OCI-LY3 (cell line): ENCODE measurements around the gene EHMT1.

Experiments
- H2AFZ ChIP-seq: fragments of 200-600, 300-600 bp; shearing (Covaris generic); 2 replicates; pipeline ENCODE4 v1.6.0; 2014; ENCODE audit warnings: antibody characterized with exemption, low read depth, low read length
- H3K27ac ChIP-seq: fragments of 200-600, 300-600 bp; sonication (generic); 2 replicates; pipeline ENCODE4 v1.5.1; 2014; ENCODE audit warnings: mild to moderate bottlenecking, low read length, moderate library complexity, mixed read lengths
- H3K27me3 ChIP-seq: fragments of 200-600, 300-600 bp; sonication (generic); 2 replicates; pipeline ENCODE4 v1.6.1; 2014; ENCODE audit warnings: low read depth, low read length, mixed read lengths
- H3K36me3 ChIP-seq: fragments of 200-600, 300-600 bp; sonication (generic); replicated peaks from 2 replicates; pipeline ENCODE3; 2014; ENCODE audit warnings: low read depth, low read length, mixed read lengths
- H3K4me1 ChIP-seq: fragments of 300-600, 200-600 bp; sonication (generic); 2 replicates; pipeline ENCODE4 v1.6.1; 2014; ENCODE audit warnings: low read length, mixed read lengths
- H3K4me2 ChIP-seq: fragments of 200-600, 300-600 bp; sonication (generic); 2 replicates; pipeline ENCODE4 v1.6.1; 2014; ENCODE audit warnings: low read length, mixed read lengths
- H3K4me3 ChIP-seq: fragments of 300-600, 200-600 bp; sonication (generic); 2 replicates; pipeline ENCODE4 v1.5.1; 2014; ENCODE audit warnings: antibody characterized with exemption, mild to moderate bottlenecking, low read length, moderate library complexity
- H3K79me2 ChIP-seq: fragments of 300-600, 200-600 bp; shearing (Covaris generic); 2 replicates; pipeline ENCODE4 v1.6.1; 2014; ENCODE audit warnings: mild to moderate bottlenecking, low read length, mixed read lengths
- H3K9ac ChIP-seq: fragments of 300-600, 200-600 bp; shearing (Covaris generic); 2 replicates; pipeline ENCODE4 v1.6.0; 2014; ENCODE audit warnings: mild to moderate bottlenecking, low read length, moderate library complexity
- H3K9me3 ChIP-seq: fragments of 200-600, 300-600 bp; shearing (Covaris generic); 2 replicates; pipeline ENCODE4 v1.6.1; 2014; ENCODE audit warnings: low read length, mixed read lengths; ENCODE audit not compliant: insufficient read depth
- H4K20me1 ChIP-seq: fragments of 200-600, 300-600 bp; sonication (generic); 2 replicates; pipeline ENCODE4 v1.6.1; 2016; ENCODE audit warnings: low read length, mixed read lengths; ENCODE audit not compliant: insufficient read depth
- EZH2phosphoT487 ChIP-seq: fragments of 200-600 bp; shearing (Covaris generic); IDR thresholded peaks from 2 replicates; pipeline ENCODE4 v1.6.1; 2018; ENCODE audit warnings: antibody characterized with exemption, mixed run types, low read depth
- TF ChIP-seq, protein P1 (sequence below): fragments of 200-600, 300-600 bp; sonication (generic); IDR thresholded peaks from 2 replicates; pipeline ENCODE4 v1.5.1; 2014; ENCODE audit warnings: antibody characterized with exemption, low read length, low read depth

The EHMT1 gene

DNA sequence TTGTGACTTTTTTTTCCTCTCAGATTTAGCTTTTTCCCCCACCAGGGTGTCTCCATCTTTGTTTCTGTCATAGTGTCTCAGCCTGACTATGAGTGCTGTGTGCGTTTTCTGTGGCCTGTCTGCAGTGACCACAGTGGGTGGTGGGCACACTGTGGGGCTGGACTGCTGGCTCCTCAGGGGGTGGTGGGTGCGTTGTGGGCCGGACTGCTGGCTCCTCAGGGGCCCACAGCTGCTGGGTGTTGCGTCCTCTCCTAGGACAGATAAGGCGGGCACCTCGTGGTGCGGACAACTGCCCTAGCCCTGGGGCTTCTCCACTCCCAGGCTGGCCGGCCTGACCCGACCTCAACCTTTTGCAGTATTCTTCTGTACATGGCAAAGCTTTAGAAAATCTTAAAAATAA, 100.4 kb downstream of the EHMT1 start:
- Histone ChIP-seq H2AFZ (no peak overlapping the region), H3K4me1 (peaks cover 13% of the 10 kb centered on the region), H3K36me3 (peaks cover 29% of the 10 kb centered on the region), H3K79me2 (peaks cover 45% of the 10 kb centered on the region), H4K20me1 (no peaks in the 10 kb centered on the region), H3K4me3 (no peak overlapping the region), H3K9me3 (no peaks in the 10 kb centered on the region), H3K4me2 (no peak overlapping the region), H3K27ac (no peak overlapping the region), H3K9ac (no peak overlapping the region), H3K27me3 (no peaks in the 10 kb centered on the region)
- TF ChIP-seq, protein P1, sequence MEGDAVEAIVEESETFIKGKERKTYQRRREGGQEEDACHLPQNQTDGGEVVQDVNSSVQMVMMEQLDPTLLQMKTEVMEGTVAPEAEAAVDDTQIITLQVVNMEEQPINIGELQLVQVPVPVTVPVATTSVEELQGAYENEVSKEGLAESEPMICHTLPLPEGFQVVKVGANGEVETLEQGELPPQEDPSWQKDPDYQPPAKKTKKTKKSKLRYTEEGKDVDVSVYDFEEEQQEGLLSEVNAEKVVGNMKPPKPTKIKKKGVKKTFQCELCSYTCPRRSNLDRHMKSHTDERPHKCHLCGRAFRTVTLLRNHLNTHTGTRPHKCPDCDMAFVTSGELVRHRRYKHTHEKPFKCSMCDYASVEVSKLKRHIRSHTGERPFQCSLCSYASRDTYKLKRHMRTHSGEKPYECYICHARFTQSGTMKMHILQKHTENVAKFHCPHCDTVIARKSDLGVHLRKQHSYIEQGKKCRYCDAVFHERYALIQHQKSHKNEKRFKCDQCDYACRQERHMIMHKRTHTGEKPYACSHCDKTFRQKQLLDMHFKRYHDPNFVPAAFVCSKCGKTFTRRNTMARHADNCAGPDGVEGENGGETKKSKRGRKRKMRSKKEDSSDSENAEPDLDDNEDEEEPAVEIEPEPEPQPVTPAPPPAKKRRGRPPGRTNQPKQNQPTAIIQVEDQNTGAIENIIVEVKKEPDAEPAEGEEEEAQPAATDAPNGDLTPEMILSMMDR, result no peak
- no peak for TF ChIP-seq EZH2phosphoT487

GRCh38 chr9:137720571-137721110, 101.8 kb downstream of the EHMT1 start:
- H3K9ac ChIP-seq, result no peak overlapping the region
- no peak overlapping the region for H3K27ac ChIP-seq
- H4K20me1 ChIP-seq, result no peaks in the 10 kb centered on the region
- no peak for TF ChIP-seq EZH2phosphoT487
- TF ChIP-seq, protein P1, result no peak
- no peak overlapping the region for H3K4me2 ChIP-seq
- H3K4me1 ChIP-seq, result peaks cover 13% of the 10 kb centered on the region
- H3K4me3 ChIP-seq, result no peak overlapping the region
- no peak overlapping the region for H2AFZ ChIP-seq
- H3K27me3 ChIP-seq, result no peaks in the 10 kb centered on the region
- H3K36me3 ChIP-seq, result peaks cover 30% of the 10 kb centered on the region
- H3K79me2 ChIP-seq, result peaks cover 49% of the 10 kb centered on the region
- no peaks in the 10 kb centered on the region for H3K9me3 ChIP-seq

GRCh38 chr9:137721479-137721878, 102.7 kb downstream of the EHMT1 start:
- Histone ChIP-seq H2AFZ (no peak overlapping the region), H4K20me1 (no peaks in the 10 kb centered on the region), H3K4me1 (peaks cover 13% of the 10 kb centered on the region), H3K9ac (0 out of 2 replicates have a peak overlapping the region, but pooled peaks have one; percentile 19), H3K4me2 (no peak overlapping the region), H3K4me3 (no peak overlapping the region), H3K27me3 (no peaks in the 10 kb centered on the region), H3K79me2 (peaks cover 50% of the 10 kb centered on the region), H3K27ac (no peak overlapping the region), H3K9me3 (peaks cover under 1% of the 10 kb centered on the region; the same call in 1 of the 2 replicates), H3K36me3 (peaks cover 34% of the 10 kb centered on the region)
- TF ChIP-seq, protein P1, result no peak
- TF ChIP-seq EZH2phosphoT487, result no peak

DNA sequence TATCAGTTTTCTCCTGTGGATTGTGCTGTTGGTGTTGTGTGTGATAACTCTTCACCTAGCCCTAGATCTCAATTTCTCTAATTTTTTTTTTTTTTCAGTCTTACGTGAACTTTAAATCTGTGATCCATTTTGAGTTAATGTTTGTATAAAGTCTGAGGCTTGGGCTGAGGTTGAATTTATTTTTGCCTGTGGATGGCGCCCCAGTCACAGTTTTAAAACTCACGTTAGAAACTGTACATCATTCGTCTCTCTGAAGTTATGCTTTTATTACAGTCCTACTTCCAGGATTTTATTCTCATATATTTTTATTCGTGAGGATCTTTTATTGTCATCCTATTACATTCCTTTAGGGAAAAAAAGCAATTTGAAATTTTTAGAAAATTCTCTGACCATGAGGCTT, 103.1 kb downstream of the EHMT1 start:
- TF ChIP-seq, protein P1, result peak; percentile 69
- no peak for TF ChIP-seq EZH2phosphoT487
- peaks cover 5% of the 10 kb centered on the region; the same call in 1 of the 2 replicates for H3K9me3 ChIP-seq
- H3K4me1 ChIP-seq, result peaks cover 13% of the 10 kb centered on the region
- H3K9ac ChIP-seq, result peak overlapping the region; percentile 21; the same call in 1 of the 2 replicates
- H3K27ac ChIP-seq, result peak overlapping the region; percentile 5; the same call in 1 of the 2 replicates
- peaks cover 38% of the 10 kb centered on the region for H3K36me3 ChIP-seq
- no peaks in the 10 kb centered on the region for H4K20me1 ChIP-seq
- no peak overlapping the region for H3K4me3 ChIP-seq
- H3K79me2 ChIP-seq, result peaks cover 53% of the 10 kb centered on the region
- 0 out of 2 replicates have a peak overlapping the region, but pooled peaks have one; percentile 3 for H3K4me2 ChIP-seq
- H3K27me3 ChIP-seq, result no peaks in the 10 kb centered on the region
- H2AFZ ChIP-seq, result no peak overlapping the region
